Hepatocyte (in vitro differentiated cells): ENCODE results near the gene TPSAB1. TPM values are rescaled to one million over a fixed set of nuclear protein-coding genes. Genes with fewer than 3 reads are reported as not detected.
"Not testable (repeated sequence)": the region's sequence is repeated elsewhere in the genome, so short reads cannot be mapped to it uniquely, and the experiment has no call there.

ENCODE experiments used
- DNase-seq: peaks from one replicate; pipeline ENCODE4 v3.0.0-alpha.2; 2016; ENCODE audit warnings: low spot score
- H2AFZ ChIP-seq: fragments of 200-600 bp; sonication (generic); 2 replicates; pipeline ENCODE4 v1.6.0; 2016; ENCODE audit warnings: antibody characterized with exemption, mild to moderate bottlenecking
- H3K27ac ChIP-seq: fragments of 200-600 bp; sonication (generic); 2 replicates; pipeline ENCODE4 v1.5.1; 2016; ENCODE audit warnings: mild to moderate bottlenecking
- H3K27me3 ChIP-seq: fragments of 200-600 bp; sonication (generic); 2 replicates; pipeline ENCODE4 v1.6.1; 2016
- H3K36me3 ChIP-seq: fragments of 200-600 bp; sonication (generic); replicated peaks from 2 replicates; pipeline ENCODE4 v1.5.1; 2016; ENCODE audit warnings: low read depth; ENCODE audit not compliant: insufficient read depth
- H3K4me1 ChIP-seq: fragments of 200-600 bp; sonication (generic); 2 replicates; pipeline ENCODE4 v1.5.1; 2016; ENCODE audit warnings: mild to moderate bottlenecking, moderate library complexity; ENCODE audit not compliant: insufficient read depth
- H3K4me2 ChIP-seq: fragments of 200-600 bp; sonication (generic); 2 replicates; pipeline ENCODE4 v1.6.0; 2016
- H3K4me3 ChIP-seq: fragments of 200-600 bp; sonication (generic); 2 replicates; pipeline ENCODE4 v1.5.1; 2016; ENCODE audit warnings: mild to moderate bottlenecking
- H3K79me2 ChIP-seq: fragments of 200-600 bp; sonication (generic); 2 replicates; pipeline ENCODE4 v1.6.0; 2017; ENCODE audit warnings: mild to moderate bottlenecking
- H3K9me2 ChIP-seq: fragments of 200-600 bp; sonication (generic); replicated peaks from 2 replicates; pipeline ENCODE4 v1.6.0; 2017; ENCODE audit warnings: mild to moderate bottlenecking; ENCODE audit not compliant: insufficient read depth
- H3K9me3 ChIP-seq: fragments of 200-600 bp; sonication (generic); 2 replicates; pipeline ENCODE4 v1.5.1; 2016; ENCODE audit warnings: low read depth, mild to moderate bottlenecking
- H4K20me1 ChIP-seq: fragments of 200-600 bp; sonication (generic); 2 replicates; pipeline ENCODE4 v1.6.0; 2016; ENCODE audit warnings: mild to moderate bottlenecking; ENCODE audit not compliant: insufficient read depth, poor library complexity, severe bottlenecking
- CTCF ChIP-seq: fragments of 200-600 bp; sonication (generic); IDR thresholded peaks from 2 replicates; pipeline ENCODE4 v1.5.1; 2016; ENCODE audit warnings: antibody characterized with exemption, mild to moderate bottlenecking; ENCODE audit not compliant: poor library complexity
- EZH2 ChIP-seq: fragments of 200-600 bp; sonication (generic); IDR thresholded peaks from 2 replicates; pipeline ENCODE4 v1.6.1; 2016; ENCODE audit warnings: antibody characterized with exemption, mild to moderate bottlenecking, borderline replicate concordance
- EZH2phosphoT487 ChIP-seq: fragments of 200-600 bp; sonication (generic); IDR thresholded peaks from one replicate; pipeline ENCODE4 v1.6.1; 2018; ENCODE audit warnings: antibody characterized with exemption, mild to moderate bottlenecking, low read depth, moderate library complexity; ENCODE audit not compliant: unreplicated experiment, severe bottlenecking
- WGBS: methylation state at CpG from one replicate; pipeline ENCODE4 v1.1.6; 2016; ENCODE audit warnings: low lambda C conversion rate; ENCODE audit errors: missing lambda C conversion rate; 5-methylcytosine and 5-hydroxymethylcytosine counted together
- polyA plus RNA-seq: library from polyadenylated mRNA; unstranded; fragments of >200 nt; fragmentation: Nextera tagmentation; extraction: Ambion mirVana; gene quantifications from 2 replicates; pipeline ENCODE4 v1.2.1, GENCODE V29; 2016
- total RNA-seq: library from RNA; depleted of rRNA; stranded (reverse); fragments of >200 nt; gene quantifications from 2 replicates; pipeline ENCODE4 v1.2.3, GENCODE V29; 2014

Gene TPSAB1
- total and polyA plus RNA-seq, 2 experiments from 2014 or later = not detected

GRCh38 chr16:1223355-1224214 is 16.9 kb upstream of the TPSAB1 start:
- H3K9me2 ChIP-seq = no peaks in the 10 kb centered on the region
- H3K79me2 ChIP-seq = no peaks in the 10 kb centered on the region
- H3K36me3 ChIP-seq = no peaks in the 10 kb centered on the region
- H2AFZ ChIP-seq = no peak overlapping the region
- H3K4me2 ChIP-seq = no peak overlapping the region
- DNase-seq = no peak
- no peak overlapping the region for H3K4me3 ChIP-seq
- H3K4me1 ChIP-seq = peaks cover 3% of the 10 kb centered on the region
- TF ChIP-seq CTCF = no peak
- no peak for TF ChIP-seq EZH2
- no peak for TF ChIP-seq EZH2phosphoT487
- H4K20me1 ChIP-seq = no peaks in the 10 kb centered on the region
- H3K27ac ChIP-seq = no peak overlapping the region
- H3K9me3 ChIP-seq = no peaks in the 10 kb centered on the region
- 90% methylated on average over 38 of the region's 38 CpGs for WGBS
- no peaks in the 10 kb centered on the region for H3K27me3 ChIP-seq

- H3K9me2 ChIP-seq = no peaks in the 10 kb centered on the region
- 87% methylated on average over 8 of the region's 9 CpGs for WGBS
- H3K4me1 ChIP-seq = peaks cover 3% of the 10 kb centered on the region
- no peak for DNase-seq
- no peak for TF ChIP-seq EZH2phosphoT487
- TF ChIP-seq EZH2 = no peak
- no peak for TF ChIP-seq CTCF
- no peak overlapping the region for H3K4me3 ChIP-seq
- no peak overlapping the region for H3K4me2 ChIP-seq
- no peaks in the 10 kb centered on the region for H3K36me3 ChIP-seq
- H3K9me3 ChIP-seq = no peaks in the 10 kb centered on the region
- no peaks in the 10 kb centered on the region for H3K79me2 ChIP-seq
- H3K27ac ChIP-seq = no peak overlapping the region
- H2AFZ ChIP-seq = no peak overlapping the region
- H4K20me1 ChIP-seq = no peaks in the 10 kb centered on the region
- no peaks in the 10 kb centered on the region for H3K27me3 ChIP-seq
These were observed 15.9 kb upstream of the TPSAB1 start for GRCh38 chr16:1224558-1224957.

DNA sequence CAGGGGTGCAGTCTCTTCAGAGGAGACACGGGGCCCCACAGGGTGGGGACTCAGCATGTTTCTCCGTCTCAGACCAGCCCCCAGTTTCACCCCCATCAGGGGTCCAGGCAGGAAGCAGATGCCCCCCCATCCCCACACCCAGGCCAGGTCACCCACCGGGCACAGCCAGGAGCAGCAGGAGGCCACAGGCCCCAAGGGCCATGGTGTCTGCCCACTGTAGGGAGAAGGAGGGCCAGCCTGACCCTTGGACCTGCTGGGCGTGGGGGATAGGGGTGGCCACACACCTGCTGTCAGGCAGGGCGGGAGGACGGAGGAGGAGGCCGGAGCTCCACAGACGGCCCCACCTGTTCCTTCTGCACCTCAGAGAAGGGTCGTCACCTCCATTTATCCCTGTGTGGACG is 15.5 kb upstream of the TPSAB1 start, which contains the start of gene TPSG1:
TPSG1 (minus strand) TSS at position 218 of the 401 bp plus-strand sequence; CDS start at position 202, 16 bp downstream.
- Histone ChIP-seq H3K9me3 (no peaks in the 10 kb centered on the region), H3K27ac (no peak within 1 kb of the TSS), H3K4me3 (no peak within 1 kb of the TSS), H3K36me3 (no peaks in the 10 kb centered on the region), H3K79me2 (no peaks in the 10 kb centered on the region), H3K9me2 (no peaks in the 10 kb centered on the region), H4K20me1 (no peaks in the 10 kb centered on the region), H3K4me2 (no peak within 1 kb of the TSS), H3K27me3 (no peaks in the 10 kb centered on the region), H2AFZ (no peak within 1 kb of the TSS), H3K4me1 (peaks cover 3% of the 10 kb centered on the region)
- TF ChIP-seq CTCF = no peak
- TF ChIP-seq EZH2phosphoT487 = no peak
- no peak for TF ChIP-seq EZH2
- 61% methylated on average over 10 of the region's 10 CpGs for WGBS
- DNase-seq = peak; percentile 33

- not testable (repeated sequence) for H3K4me1 ChIP-seq, H3K9me3 ChIP-seq, H3K4me2 ChIP-seq, H3K4me3 ChIP-seq, H3K9me2 ChIP-seq, H3K27ac ChIP-seq, H4K20me1 ChIP-seq, H3K27me3 ChIP-seq, H3K79me2 ChIP-seq, H2AFZ ChIP-seq, H3K36me3 ChIP-seq, DNase-seq
- WGBS = 82% methylated on average over 20 of the region's 24 CpGs
These were observed 14.7 kb upstream of the TPSAB1 start for GRCh38 chr16:1225728-1226311.

GRCh38 chr16:1226692-1227091 is 13.8 kb upstream of the TPSAB1 start:
- DNase-seq, H4K20me1 ChIP-seq, H3K79me2 ChIP-seq, H3K4me2 ChIP-seq, H3K9me3 ChIP-seq, H3K9me2 ChIP-seq, H3K4me1 ChIP-seq, H3K27me3 ChIP-seq, H2AFZ ChIP-seq, H3K27ac ChIP-seq, H3K4me3 ChIP-seq, H3K36me3 ChIP-seq: not testable (repeated sequence)
- WGBS = 100% methylated on average over 2 of the region's 14 CpGs

DNA sequence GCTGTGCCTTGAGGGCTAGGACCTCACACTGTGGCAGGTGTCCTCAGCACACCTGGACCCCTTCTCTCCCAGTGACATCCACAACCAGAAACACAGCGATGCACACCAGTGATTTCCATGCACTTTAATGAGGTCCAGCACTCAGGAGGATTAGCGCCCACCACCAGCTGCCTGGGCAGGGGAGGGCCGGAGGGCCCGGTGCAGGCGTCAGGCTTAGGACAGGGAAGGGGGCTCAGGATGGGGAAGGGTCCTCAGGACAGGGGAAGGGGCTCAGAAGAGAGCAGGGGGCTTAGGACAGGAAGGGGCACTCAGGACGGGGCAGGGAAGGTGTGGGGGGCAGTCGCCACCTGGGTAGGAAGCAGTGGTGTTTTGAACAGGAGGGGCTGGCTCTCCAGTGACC is 12.3 kb upstream of the TPSAB1 start:
- not testable (repeated sequence) for H3K4me2 ChIP-seq, H3K27ac ChIP-seq, DNase-seq, H4K20me1 ChIP-seq, H3K9me2 ChIP-seq, H3K79me2 ChIP-seq, H3K27me3 ChIP-seq, H3K4me1 ChIP-seq, H3K36me3 ChIP-seq, H3K4me3 ChIP-seq, H3K9me3 ChIP-seq, H2AFZ ChIP-seq
- 89% methylated on average over 6 of the region's 7 CpGs for WGBS
